ENCODE measurements around the gene ZNF281.

DNA sequence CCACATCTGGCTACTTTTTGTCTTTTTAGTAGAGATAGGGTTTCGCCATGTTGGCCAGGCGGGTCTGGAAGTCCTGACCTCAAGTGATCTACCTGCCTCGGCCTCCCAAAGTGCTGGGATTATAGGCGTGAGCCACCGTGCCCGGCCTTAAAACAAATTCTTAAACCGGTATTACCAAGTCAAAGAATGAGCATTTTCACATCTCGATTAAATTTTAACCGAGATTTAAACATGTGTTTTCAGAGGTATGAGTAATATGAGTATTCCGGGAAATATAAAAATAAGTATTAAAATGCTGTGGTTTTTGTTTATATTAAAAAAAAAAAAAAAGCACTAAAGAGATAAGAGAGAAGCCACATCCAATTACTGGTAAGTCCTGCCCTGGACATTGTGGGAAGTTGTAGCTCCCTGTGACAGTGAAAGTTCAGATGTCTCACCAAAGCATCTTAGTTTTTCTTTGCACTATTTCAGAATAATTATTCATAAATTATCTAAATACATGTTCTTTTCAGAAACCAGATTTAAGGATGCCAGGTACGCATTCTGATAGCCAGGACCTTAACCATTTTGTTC is 24.9 kb downstream of the ZNF281 start:
- TF ChIP-seq, protein P1, sequence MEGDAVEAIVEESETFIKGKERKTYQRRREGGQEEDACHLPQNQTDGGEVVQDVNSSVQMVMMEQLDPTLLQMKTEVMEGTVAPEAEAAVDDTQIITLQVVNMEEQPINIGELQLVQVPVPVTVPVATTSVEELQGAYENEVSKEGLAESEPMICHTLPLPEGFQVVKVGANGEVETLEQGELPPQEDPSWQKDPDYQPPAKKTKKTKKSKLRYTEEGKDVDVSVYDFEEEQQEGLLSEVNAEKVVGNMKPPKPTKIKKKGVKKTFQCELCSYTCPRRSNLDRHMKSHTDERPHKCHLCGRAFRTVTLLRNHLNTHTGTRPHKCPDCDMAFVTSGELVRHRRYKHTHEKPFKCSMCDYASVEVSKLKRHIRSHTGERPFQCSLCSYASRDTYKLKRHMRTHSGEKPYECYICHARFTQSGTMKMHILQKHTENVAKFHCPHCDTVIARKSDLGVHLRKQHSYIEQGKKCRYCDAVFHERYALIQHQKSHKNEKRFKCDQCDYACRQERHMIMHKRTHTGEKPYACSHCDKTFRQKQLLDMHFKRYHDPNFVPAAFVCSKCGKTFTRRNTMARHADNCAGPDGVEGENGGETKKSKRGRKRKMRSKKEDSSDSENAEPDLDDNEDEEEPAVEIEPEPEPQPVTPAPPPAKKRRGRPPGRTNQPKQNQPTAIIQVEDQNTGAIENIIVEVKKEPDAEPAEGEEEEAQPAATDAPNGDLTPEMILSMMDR (IDR thresholded peaks at IDR 0.05; ENCODE audit: low read depth, low read length, missing input control) = no peak
- TF ChIP-seq FOXA1 (IDR thresholded peaks at IDR 0.05) = no peak
- no peak for TF ChIP-seq SP1 (IDR thresholded peaks at IDR 0.05)
- TF ChIP-seq YY1 (IDR thresholded peaks at IDR 0.05) = no peak
- TF ChIP-seq, protein P2, sequence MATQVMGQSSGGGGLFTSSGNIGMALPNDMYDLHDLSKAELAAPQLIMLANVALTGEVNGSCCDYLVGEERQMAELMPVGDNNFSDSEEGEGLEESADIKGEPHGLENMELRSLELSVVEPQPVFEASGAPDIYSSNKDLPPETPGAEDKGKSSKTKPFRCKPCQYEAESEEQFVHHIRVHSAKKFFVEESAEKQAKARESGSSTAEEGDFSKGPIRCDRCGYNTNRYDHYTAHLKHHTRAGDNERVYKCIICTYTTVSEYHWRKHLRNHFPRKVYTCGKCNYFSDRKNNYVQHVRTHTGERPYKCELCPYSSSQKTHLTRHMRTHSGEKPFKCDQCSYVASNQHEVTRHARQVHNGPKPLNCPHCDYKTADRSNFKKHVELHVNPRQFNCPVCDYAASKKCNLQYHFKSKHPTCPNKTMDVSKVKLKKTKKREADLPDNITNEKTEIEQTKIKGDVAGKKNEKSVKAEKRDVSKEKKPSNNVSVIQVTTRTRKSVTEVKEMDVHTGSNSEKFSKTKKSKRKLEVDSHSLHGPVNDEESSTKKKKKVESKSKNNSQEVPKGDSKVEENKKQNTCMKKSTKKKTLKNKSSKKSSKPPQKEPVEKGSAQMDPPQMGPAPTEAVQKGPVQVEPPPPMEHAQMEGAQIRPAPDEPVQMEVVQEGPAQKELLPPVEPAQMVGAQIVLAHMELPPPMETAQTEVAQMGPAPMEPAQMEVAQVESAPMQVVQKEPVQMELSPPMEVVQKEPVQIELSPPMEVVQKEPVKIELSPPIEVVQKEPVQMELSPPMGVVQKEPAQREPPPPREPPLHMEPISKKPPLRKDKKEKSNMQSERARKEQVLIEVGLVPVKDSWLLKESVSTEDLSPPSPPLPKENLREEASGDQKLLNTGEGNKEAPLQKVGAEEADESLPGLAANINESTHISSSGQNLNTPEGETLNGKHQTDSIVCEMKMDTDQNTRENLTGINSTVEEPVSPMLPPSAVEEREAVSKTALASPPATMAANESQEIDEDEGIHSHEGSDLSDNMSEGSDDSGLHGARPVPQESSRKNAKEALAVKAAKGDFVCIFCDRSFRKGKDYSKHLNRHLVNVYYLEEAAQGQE (IDR thresholded peaks at IDR 0.05) = no peak
- no peak for TF ChIP-seq RXRA (IDR thresholded peaks at IDR 0.05)
- TF ChIP-seq, protein P3, sequence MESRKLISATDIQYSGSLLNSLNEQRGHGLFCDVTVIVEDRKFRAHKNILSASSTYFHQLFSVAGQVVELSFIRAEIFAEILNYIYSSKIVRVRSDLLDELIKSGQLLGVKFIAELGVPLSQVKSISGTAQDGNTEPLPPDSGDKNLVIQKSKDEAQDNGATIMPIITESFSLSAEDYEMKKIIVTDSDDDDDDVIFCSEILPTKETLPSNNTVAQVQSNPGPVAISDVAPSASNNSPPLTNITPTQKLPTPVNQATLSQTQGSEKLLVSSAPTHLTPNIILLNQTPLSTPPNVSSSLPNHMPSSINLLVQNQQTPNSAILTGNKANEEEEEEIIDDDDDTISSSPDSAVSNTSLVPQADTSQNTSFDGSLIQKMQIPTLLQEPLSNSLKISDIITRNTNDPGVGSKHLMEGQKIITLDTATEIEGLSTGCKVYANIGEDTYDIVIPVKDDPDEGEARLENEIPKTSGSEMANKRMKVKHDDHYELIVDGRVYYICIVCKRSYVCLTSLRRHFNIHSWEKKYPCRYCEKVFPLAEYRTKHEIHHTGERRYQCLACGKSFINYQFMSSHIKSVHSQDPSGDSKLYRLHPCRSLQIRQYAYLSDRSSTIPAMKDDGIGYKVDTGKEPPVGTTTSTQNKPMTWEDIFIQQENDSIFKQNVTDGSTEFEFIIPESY (IDR thresholded peaks at IDR 0.05) = no peak
- no peak for TF ChIP-seq JUND (IDR thresholded peaks at IDR 0.05)
- no peak for TF ChIP-seq RAD21 (IDR thresholded peaks at IDR 0.05)
- TF ChIP-seq, protein P4, sequence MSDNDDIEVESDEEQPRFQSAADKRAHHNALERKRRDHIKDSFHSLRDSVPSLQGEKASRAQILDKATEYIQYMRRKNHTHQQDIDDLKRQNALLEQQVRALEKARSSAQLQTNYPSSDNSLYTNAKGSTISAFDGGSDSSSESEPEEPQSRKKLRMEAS (IDR thresholded peaks at IDR 0.05) = no peak
- no peak for TF ChIP-seq HNF4G (IDR thresholded peaks at IDR 0.05)
- no peak for TF ChIP-seq TAF1 (conservative IDR thresholded peaks at IDR 0.05)
- no peak for TF ChIP-seq EGR1 (IDR thresholded peaks at IDR 0.05; ENCODE audit: low read depth in 2 of 2)
- TF ChIP-seq GABPA (IDR thresholded peaks at IDR 0.05 in 1 of 2, conservative IDR thresholded peaks at IDR 0.05 in 1 of 2) = no peak

Data from liver (tissue), 3 donors.